GM12878 (cell line): ENCODE results near the gene TRIM28. TPM values are rescaled to one million over a fixed set of nuclear protein-coding genes. Genes with fewer than 3 reads are reported as not detected.

Experiments
- CHD2 ChIP-seq: IDR thresholded peaks from 2 replicates; pipeline ENCODE4 v1.6.1; 2011; ENCODE audit warnings: low read depth, low read length, improper control_type of control experiment, borderline replicate concordance
- EP300 ChIP-seq, 2 experiments: fragments of 150-350 bp in 1 of 2; IDR thresholded peaks; 2 replicates each; pipeline ENCODE4 v1.6.1; 2011 to 2012; ENCODE audit warnings: low read depth in 2 of 2, low read length in 2 of 2, borderline replicate concordance in 1 of 2, improper control_type of control experiment in 1 of 2, inconsistent platforms in 1 of 2; ENCODE audit not compliant: control insufficient read depth in 1 of 2
- ETV6 ChIP-seq, 2 experiments: fragments of 450-650 bp in 1 of 2; IDR thresholded peaks in 1 of 2; conservative IDR thresholded peaks in 1 of 2; 2 replicates each; pipeline ENCODE4 v1.6.1; 2014; ENCODE audit warnings: antibody characterized with exemption in 1 of 2, borderline replicate concordance in 1 of 2, low read depth in 1 of 2, mild to moderate bottlenecking in 1 of 2, moderate library complexity in 1 of 2
- EZH2 ChIP-seq: IDR thresholded peaks from 2 replicates; pipeline ENCODE4 v1.6.1; 2012; ENCODE audit warnings: low read depth, mild to moderate bottlenecking, control low read depth, inconsistent platforms, low read length, borderline replicate concordance; ENCODE audit not compliant: control insufficient read depth
- IKZF1 ChIP-seq: fragments of 450-650 bp; conservative IDR thresholded peaks from 2 replicates; pipeline ENCODE4 v1.6.1; 2017; ENCODE audit warnings: antibody characterized with exemption, mild to moderate bottlenecking
- IRF4 ChIP-seq: IDR thresholded peaks from 2 replicates; pipeline ENCODE4 v1.6.1; 2011; ENCODE audit warnings: low read depth, low read length
- MEF2B ChIP-seq: fragments of 450-650 bp; IDR thresholded peaks from 2 replicates; pipeline ENCODE4 v1.6.1; 2018; ENCODE audit warnings: mild to moderate bottlenecking, moderate library complexity; ENCODE audit not compliant: partially characterized antibody, poor library complexity, severe bottlenecking
- MYC ChIP-seq: IDR thresholded peaks from 2 replicates; pipeline ENCODE4 v1.6.1; 2011; ENCODE audit warnings: mild to moderate bottlenecking, low read length, moderate library complexity, inconsistent platforms; ENCODE audit not compliant: insufficient read depth, insufficient replicate concordance, insufficient read length, severe bottlenecking
- NFIC ChIP-seq: IDR thresholded peaks from 2 replicates; pipeline ENCODE4 v1.6.1; 2012; ENCODE audit warnings: low read depth, mild to moderate bottlenecking, inconsistent platforms, low read length, moderate library complexity
- NFXL1 ChIP-seq: fragments of 450-650 bp; IDR thresholded peaks from 2 replicates; pipeline ENCODE4 v1.6.1; 2017; ENCODE audit warnings: antibody characterized with exemption, mild to moderate bottlenecking, borderline replicate concordance
- NFYA ChIP-seq: IDR thresholded peaks from 2 replicates; pipeline ENCODE4 v1.6.1; 2011; ENCODE audit warnings: low read depth, mild to moderate bottlenecking, low read length, improper control_type of control experiment, borderline replicate concordance
- PAX8 ChIP-seq: fragments of 450-650 bp; IDR thresholded peaks from 2 replicates; pipeline ENCODE4 v1.6.1; 2017; ENCODE audit warnings: mild to moderate bottlenecking, moderate library complexity
- POLR2A ChIP-seq: IDR thresholded peaks from 2 replicates; pipeline ENCODE4 v1.6.1; 2011; ENCODE audit warnings: low read depth, mild to moderate bottlenecking, low read length
- RAD51 ChIP-seq: fragments of 450-650 bp; IDR thresholded peaks from 2 replicates; pipeline ENCODE4 v1.6.1; 2016; ENCODE audit warnings: moderate library complexity, mild to moderate bottlenecking, inconsistent platforms
- RELB ChIP-seq: fragments of 450-650 bp; IDR thresholded peaks from 2 replicates; pipeline ENCODE4 v1.6.1; 2017; ENCODE audit warnings: low read depth, mild to moderate bottlenecking, moderate library complexity
- STAT1 ChIP-seq: fragments of 450-650 bp; conservative IDR thresholded peaks from 2 replicates; pipeline ENCODE4 v1.6.1; 2014; ENCODE audit warnings: antibody characterized with exemption, mild to moderate bottlenecking
- TARDBP ChIP-seq: IDR thresholded peaks from 2 replicates; pipeline ENCODE4 v1.6.1; 2016; ENCODE audit warnings: borderline replicate concordance
- TCF3 ChIP-seq: IDR thresholded peaks from 2 replicates; pipeline ENCODE4 v1.6.1; 2012; ENCODE audit warnings: low read depth, mild to moderate bottlenecking, low read length, borderline replicate concordance; ENCODE audit not compliant: insufficient read depth
- USF1 ChIP-seq: IDR thresholded peaks from 2 replicates; pipeline ENCODE4 v1.6.1; 2011; ENCODE audit warnings: borderline replicate concordance, low read depth, mild to moderate bottlenecking, moderate library complexity, mixed read lengths, low read length; ENCODE audit not compliant: insufficient read depth; ENCODE audit errors: extremely low read length
- ZBTB4 ChIP-seq: fragments of 450-650 bp; formaldehyde crosslinking; IDR thresholded peaks from 2 replicates; pipeline ENCODE4 v1.4.0; 2022; ENCODE audit warnings: mild to moderate bottlenecking, moderate library complexity
- ZNF274 ChIP-seq: IDR thresholded peaks from one replicate; pipeline ENCODE4 v1.8.0; 2011; ENCODE audit not compliant: insufficient read length, insufficient read depth
- ZNF384 ChIP-seq: IDR thresholded peaks from 2 replicates; pipeline ENCODE4 v1.6.1; 2012; ENCODE audit warnings: low read depth, mild to moderate bottlenecking, low read length, improper control_type of control experiment, borderline replicate concordance
- polyA plus RNA-seq, 11 experiments: library from polyadenylated mRNA; depleted of rRNA in 4 of 11; unstranded in 6 of 11; stranded (reverse) in 5 of 11; fragments of >200 nt; fragmentation: Nextera tagmentation in 4 of 11; fragmentation: Illumina TruSeq in 1 of 11; extraction: Ambion mirVana in 4 of 11; extraction: Trizol in 1 of 11; gene quantifications; 1 replicate in 1 of 11; 2 replicates in 10 of 11; pipeline versions ENCODE4 v1.2.1 to v1.2.3, GENCODE V29; 2011 to 2016; ENCODE audit warnings: inconsistent platforms in 2 of 11, missing spikeins in 2 of 11, low read depth in 1 of 11
- total RNA-seq, 4 experiments: library from RNA; depleted of rRNA in 3 of 4; stranded (reverse); fragments of >200 nt in 3 of 4; fragmentation: Illumina TruSeq in 1 of 4; extraction: Trizol in 1 of 4; gene quantifications; 2 replicates each; pipeline versions ENCODE4 v1.2.1 to v1.2.3, GENCODE V29; 2013 to 2021

TRIM28 gene
- total and polyA plus RNA-seq, 10 of the 15 experiments (the other 5 are each of a cell fraction or from before 2014, with no cell fraction given) = 5.0 to 650 (median 296) TPM

GRCh38 chr19:58559275-58560006 is 15.6 kb downstream of the TRIM28 start (continued):
- TF ChIP-seq STAT1 = peak; percentile 67; the same call in 1 of the 2 replicates
- TF ChIP-seq RAD51 = no peak
- TF ChIP-seq EP300 (IDR thresholded peaks at IDR 0.05; ENCODE audit: borderline replicate concordance in 1 of 2, control insufficient read depth in 1 of 2, low read depth in 2 of 2, low read length in 2 of 2) = peak in 1 of 2 experiments; percentile 44; a peak in 1 of 4 replicates
- peak; percentile 33 for TF ChIP-seq MEF2B
- TF ChIP-seq CHD2 = peak; percentile 87
- no peak for TF ChIP-seq PAX8
- TF ChIP-seq ZNF274 = no peak
- TF ChIP-seq RELB = peak; percentile 70; the same call in 1 of the 2 replicates
- peak in 1 of 2 experiments; percentile 74; a peak in 1 of 4 replicates for TF ChIP-seq ETV6 (conservative IDR thresholded peaks at IDR 0.05 in 1 of 2, IDR thresholded peaks at IDR 0.05 in 1 of 2; ENCODE audit: borderline replicate concordance in 1 of 2, low read depth in 1 of 2)
- no peak for TF ChIP-seq IRF4
- TF ChIP-seq ZBTB4 (CRISPR knock-in tag) = 0 out of 2 replicates have a peak, but pooled peaks have one; percentile 47
- peak; percentile 82 for TF ChIP-seq POLR2A
- TF ChIP-seq IKZF1 = peak; percentile 90
- TF ChIP-seq EZH2 = no peak
- no peak for TF ChIP-seq NFYA
- TF ChIP-seq NFIC = no peak
- TF ChIP-seq ZNF384 = no peak
- TF ChIP-seq TCF3 = peak; percentile 34; the same call in 1 of the 2 replicates
- TF ChIP-seq TARDBP = no peak
- TF ChIP-seq NFXL1 = no peak
- peak; percentile 92 for TF ChIP-seq MYC
- no peak for TF ChIP-seq USF1
